HepG2 (cell line): ENCODE data around the gene MED23. TPM values are rescaled to one million over a fixed set of nuclear protein-coding genes. Genes with fewer than 3 reads are reported as not detected.

Source experiments
- CEBPB ChIP-seq: IDR thresholded peaks from 2 replicates; pipeline ENCODE4 v1.6.1; 2011; ENCODE audit warnings: low read depth, low read length, improper control_type of control experiment, borderline replicate concordance
- HMG20B ChIP-seq: conservative IDR thresholded peaks from 2 replicates; pipeline ENCODE4 v1.6.1; 2016; ENCODE audit warnings: missing genetic modification reagents, missing compliant biosample characterization
- HMGA1 ChIP-seq: sonication (generic); formaldehyde crosslinking; conservative IDR thresholded peaks from 2 replicates; pipeline ENCODE4 v1.4.0; 2020; ENCODE audit warnings: missing genetic modification reagents
- HNRNPK ChIP-seq: fragments of 200-400 bp; formaldehyde crosslinking; IDR thresholded peaks from 2 replicates; pipeline ENCODE4 v1.6.1; 2018; ENCODE audit warnings: low read length, low read depth, moderate library complexity, mild to moderate bottlenecking; ENCODE audit not compliant: poor library complexity, severe bottlenecking
- HOXA3 ChIP-seq: sonication (generic); formaldehyde crosslinking; IDR thresholded peaks from 2 replicates; pipeline ENCODE4 v1.5.0; 2020; ENCODE audit warnings: missing genetic modification reagents
- MBD4 ChIP-seq: IDR thresholded peaks from 2 replicates; pipeline ENCODE4 v1.6.1; 2012; ENCODE audit warnings: low read length, inconsistent platforms, borderline replicate concordance
- NR0B2 ChIP-seq: sonication (generic); formaldehyde crosslinking; IDR thresholded peaks from 2 replicates; pipeline ENCODE4 v1.4.0; 2020; ENCODE audit warnings: mild to moderate bottlenecking, missing genetic modification reagents
- PHF8 ChIP-seq: sonication (generic); formaldehyde crosslinking; IDR thresholded peaks from 2 replicates; pipeline ENCODE4 v1.5.0; 2020; ENCODE audit warnings: missing genetic modification reagents
- POLR2AphosphoS5 ChIP-seq: IDR thresholded peaks from 2 replicates; pipeline ENCODE4 v1.6.1; 2012; ENCODE audit warnings: low read depth, low read length
- RFX3 ChIP-seq: IDR thresholded peaks from 2 replicates; pipeline ENCODE4 v1.6.1; 2016; ENCODE audit warnings: missing biosample characterization, missing genetic modification reagents
- SIN3B ChIP-seq: fragments of 150-350 bp; IDR thresholded peaks from 2 replicates; pipeline ENCODE4 v1.6.1; 2014; ENCODE audit warnings: low read length
- SRSF9 ChIP-seq: fragments of 200-400 bp; formaldehyde crosslinking; IDR thresholded peaks from 2 replicates; pipeline ENCODE4 v1.6.1; 2018; ENCODE audit warnings: borderline replicate concordance, mild to moderate bottlenecking, low read depth, low read length; ENCODE audit not compliant: insufficient read depth, poor library complexity, severe bottlenecking
- THRA ChIP-seq: sonication (generic); formaldehyde crosslinking; IDR thresholded peaks from 2 replicates; pipeline ENCODE4 v1.4.0; 2020; ENCODE audit warnings: missing genetic modification reagents, borderline replicate concordance
- YEATS4 ChIP-seq: sonication (generic); formaldehyde crosslinking; IDR thresholded peaks from 2 replicates; pipeline ENCODE4 v1.4.0; 2020; ENCODE audit warnings: missing genetic modification reagents, borderline replicate concordance
- ZC3H13 ChIP-seq: sonication (generic); formaldehyde crosslinking; IDR thresholded peaks from 2 replicates; pipeline ENCODE4 v1.8.1; 2023; ENCODE audit warnings: mild to moderate bottlenecking, missing genetic modification reagents, moderate library complexity
- ZMAT3 ChIP-seq: sonication (generic); formaldehyde crosslinking; conservative IDR thresholded peaks from 2 replicates; pipeline ENCODE4 v1.7.0; 2021; ENCODE audit warnings: missing genetic modification reagents
- ZNF207 ChIP-seq: fragments of 450-650 bp; IDR thresholded peaks from 2 replicates; pipeline ENCODE4 v1.6.1; 2016; ENCODE audit warnings: antibody characterized with exemption, borderline replicate concordance
- ZNF234 ChIP-seq: sonication (generic); formaldehyde crosslinking; conservative IDR thresholded peaks from 2 replicates; pipeline ENCODE4 v1.5.1; 2020; ENCODE audit warnings: mild to moderate bottlenecking, missing genetic modification reagents
- ZNF44 ChIP-seq: sonication (generic); formaldehyde crosslinking; IDR thresholded peaks from 2 replicates; pipeline ENCODE4 v1.5.1; 2020; ENCODE audit warnings: mild to moderate bottlenecking, missing genetic modification reagents
- ZNF530 ChIP-seq: sonication (generic); formaldehyde crosslinking; IDR thresholded peaks from 2 replicates; pipeline ENCODE4 v1.5.0; 2020; ENCODE audit warnings: low read depth, mild to moderate bottlenecking, missing genetic modification reagents
- ZNF557 ChIP-seq: sonication (generic); formaldehyde crosslinking; IDR thresholded peaks from 2 replicates; pipeline ENCODE4 v1.4.0; 2020; ENCODE audit warnings: missing genetic modification reagents
- polyA plus RNA-seq, 8 experiments: library from polyadenylated mRNA; depleted of rRNA in 3 of 8; stranded (reverse) in 7 of 8; unstranded in 1 of 8; fragments of >200 nt; fragmentation: Illumina TruSeq in 4 of 8; extraction: Trizol in 4 of 8; gene quantifications; 2 replicates each; pipeline versions ENCODE4 v1.2.1 to v1.2.3, GENCODE V29; 2011 to 2016; ENCODE audit warnings: low read depth in 4 of 8, missing spikeins in 1 of 8, mixed read lengths in 1 of 8; ENCODE audit not compliant: insufficient read depth in 1 of 8
- total RNA-seq, 5 experiments: library from RNA; depleted of rRNA; stranded (reverse); fragments of >200 nt; fragmentation: Illumina TruSeq; extraction: Trizol; gene quantifications; 2 replicates each; pipeline ENCODE4 v1.2.3, GENCODE V29; 2016; ENCODE audit warnings: low read depth in 1 of 5
- TF ChIP-seq, protein P1 (sequence below): sonication (generic); formaldehyde crosslinking; IDR thresholded peaks from 2 replicates; pipeline ENCODE4 v1.4.0; 2020; ENCODE audit warnings: mild to moderate bottlenecking, low read depth, missing genetic modification reagents
- TF ChIP-seq, protein P2 (sequence below): IDR thresholded peaks from 2 replicates; pipeline ENCODE4 v1.6.1; 2012; ENCODE audit warnings: inconsistent platforms
- TF ChIP-seq, protein P3 (sequence below): sonication (generic); formaldehyde crosslinking; IDR thresholded peaks from 2 replicates; pipeline ENCODE4 v1.9.0; 2022; ENCODE audit warnings: low read depth, missing genetic modification reagents
- TF ChIP-seq, protein P4 (sequence below): sonication (generic); formaldehyde crosslinking; IDR thresholded peaks from 2 replicates; pipeline ENCODE4 v1.5.1; 2020; ENCODE audit warnings: missing genetic modification reagents, mild to moderate bottlenecking, borderline replicate concordance

Gene MED23
- total and polyA plus RNA-seq, 2 of the 13 experiments (the other 11 are each of a cell fraction or from before 2014, with no cell fraction given) = 34.9 to 50.5 TPM

DNA sequence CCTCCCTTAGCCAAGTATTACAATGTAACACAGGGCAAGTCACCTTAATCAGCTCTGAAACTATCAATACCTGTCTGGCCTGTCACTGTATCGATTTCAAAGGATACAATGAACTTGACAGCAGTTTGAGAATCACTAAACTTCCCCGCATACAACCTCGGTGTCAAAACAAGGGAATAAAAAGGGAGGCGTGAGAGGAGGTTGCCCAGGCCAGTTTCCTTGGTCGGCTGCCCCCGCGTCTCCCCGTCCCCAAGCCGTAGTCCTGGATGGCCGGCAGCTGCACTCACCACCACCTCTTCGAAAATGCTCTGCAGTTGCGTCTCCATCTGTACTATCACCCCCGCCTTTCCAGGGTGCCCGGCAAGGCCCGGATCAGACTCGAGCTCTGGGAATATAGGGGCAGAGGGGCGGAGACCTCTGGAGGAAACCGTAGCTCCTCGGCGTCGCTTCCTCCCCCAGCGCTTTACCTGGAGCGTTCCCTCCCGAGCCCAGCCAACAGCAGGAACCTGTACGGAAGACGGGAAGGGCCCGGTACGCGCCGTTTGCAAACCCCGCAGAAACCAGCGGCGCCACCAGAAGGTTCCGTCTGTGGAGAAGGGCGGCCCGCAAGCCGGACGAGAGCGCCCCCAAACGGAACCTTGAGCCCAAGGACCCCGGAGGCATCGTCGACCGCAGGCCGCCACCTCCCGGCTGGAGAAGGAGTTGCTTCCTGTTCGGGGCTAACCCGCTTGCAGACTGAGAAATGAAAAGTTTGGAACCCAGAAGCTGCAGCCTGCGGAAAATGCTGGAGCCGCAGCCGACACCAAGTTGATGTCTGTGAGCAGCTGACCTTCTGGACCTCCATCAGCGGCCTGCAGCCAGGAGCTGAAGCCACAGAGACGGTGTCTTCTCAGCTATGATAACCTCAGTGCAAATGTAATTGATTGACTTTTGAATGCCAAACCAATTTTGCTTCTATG is at the start of gene MED23 (continued):
- TF ChIP-seq THRA = peak; percentile 80
- peak; percentile 98 for TF ChIP-seq ZNF234 (CRISPR knock-in tag)
- TF ChIP-seq ZNF207 = no peak
- TF ChIP-seq, protein P1, sequence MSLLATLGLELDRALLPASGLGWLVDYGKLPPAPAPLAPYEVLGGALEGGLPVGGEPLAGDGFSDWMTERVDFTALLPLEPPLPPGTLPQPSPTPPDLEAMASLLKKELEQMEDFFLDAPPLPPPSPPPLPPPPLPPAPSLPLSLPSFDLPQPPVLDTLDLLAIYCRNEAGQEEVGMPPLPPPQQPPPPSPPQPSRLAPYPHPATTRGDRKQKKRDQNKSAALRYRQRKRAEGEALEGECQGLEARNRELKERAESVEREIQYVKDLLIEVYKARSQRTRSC (CRISPR knock-in tag) = peak; percentile 94
- TF ChIP-seq, protein P2, sequence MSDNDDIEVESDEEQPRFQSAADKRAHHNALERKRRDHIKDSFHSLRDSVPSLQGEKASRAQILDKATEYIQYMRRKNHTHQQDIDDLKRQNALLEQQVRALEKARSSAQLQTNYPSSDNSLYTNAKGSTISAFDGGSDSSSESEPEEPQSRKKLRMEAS = peak; percentile 94
- no peak for TF ChIP-seq SRSF9
- TF ChIP-seq, protein P3, sequence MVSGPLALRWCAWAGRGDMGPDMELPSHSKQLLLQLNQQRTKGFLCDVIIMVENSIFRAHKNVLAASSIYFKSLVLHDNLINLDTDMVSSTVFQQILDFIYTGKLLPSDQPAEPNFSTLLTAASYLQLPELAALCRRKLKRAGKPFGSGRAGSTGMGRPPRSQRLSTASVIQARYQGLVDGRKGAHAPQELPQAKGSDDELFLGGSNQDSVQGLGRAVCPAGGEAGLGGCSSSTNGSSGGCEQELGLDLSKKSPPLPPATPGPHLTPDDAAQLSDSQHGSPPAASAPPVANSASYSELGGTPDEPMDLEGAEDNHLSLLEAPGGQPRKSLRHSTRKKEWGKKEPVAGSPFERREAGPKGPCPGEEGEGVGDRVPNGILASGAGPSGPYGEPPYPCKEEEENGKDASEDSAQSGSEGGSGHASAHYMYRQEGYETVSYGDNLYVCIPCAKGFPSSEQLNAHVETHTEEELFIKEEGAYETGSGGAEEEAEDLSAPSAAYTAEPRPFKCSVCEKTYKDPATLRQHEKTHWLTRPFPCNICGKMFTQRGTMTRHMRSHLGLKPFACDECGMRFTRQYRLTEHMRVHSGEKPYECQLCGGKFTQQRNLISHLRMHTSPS (CRISPR knock-in tag) = no peak
- TF ChIP-seq MBD4 = no peak; the same call in 1 of the 2 replicates
- TF ChIP-seq YEATS4 (CRISPR knock-in tag) = peak; percentile 99
- TF ChIP-seq ZNF44 = peak; percentile 99
- TF ChIP-seq HMGA1 (CRISPR knock-in tag) = no peak
- no peak for TF ChIP-seq HNRNPK
- peak; percentile 95; the same call in 1 of the 2 replicates for TF ChIP-seq NR0B2 (CRISPR knock-in tag)
- peak; percentile 99 for TF ChIP-seq HOXA3 (CRISPR knock-in tag)
- TF ChIP-seq POLR2AphosphoS5 = peak; percentile 80
- peak; percentile 94 for TF ChIP-seq PHF8 (CRISPR knock-in tag)
- peak; percentile 98 for TF ChIP-seq SIN3B
- no peak for TF ChIP-seq ZNF530
- TF ChIP-seq ZNF557 (CRISPR knock-in tag) = peak; percentile 98
- TF ChIP-seq HMG20B (CRISPR knock-in tag) = peak; percentile 96
- TF ChIP-seq ZMAT3 = peak; percentile 100
- no peak for TF ChIP-seq CEBPB
- TF ChIP-seq ZC3H13 = peak; percentile 92
- TF ChIP-seq, protein P4, sequence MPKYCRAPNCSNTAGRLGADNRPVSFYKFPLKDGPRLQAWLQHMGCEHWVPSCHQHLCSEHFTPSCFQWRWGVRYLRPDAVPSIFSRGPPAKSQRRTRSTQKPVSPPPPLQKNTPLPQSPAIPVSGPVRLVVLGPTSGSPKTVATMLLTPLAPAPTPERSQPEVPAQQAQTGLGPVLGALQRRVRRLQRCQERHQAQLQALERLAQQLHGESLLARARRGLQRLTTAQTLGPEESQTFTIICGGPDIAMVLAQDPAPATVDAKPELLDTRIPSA (CRISPR knock-in tag) = peak; percentile 99; the same call in 1 of the 2 replicates
- peak; percentile 34; the same call in 1 of the 2 replicates for TF ChIP-seq RFX3 (CRISPR knock-in tag)
